HG03469 (cell line): Measurements from ENCODE around the gene GAGE12D.
"Not testable (repeated sequence)": the region's sequence is repeated elsewhere in the genome, so short reads cannot be mapped to it uniquely, and the experiment has no call there.

Source experiments
- ATAC-seq: cut with Tn5 transposase; IDR thresholded peaks from one replicate; pipeline ENCODE4 v1.9.1; 2021; ENCODE audit warnings: mild to moderate bottlenecking, moderate library complexity, moderate number of reproducible peaks; ENCODE audit not compliant: unreplicated experiment

The GAGE12D gene

DNA sequence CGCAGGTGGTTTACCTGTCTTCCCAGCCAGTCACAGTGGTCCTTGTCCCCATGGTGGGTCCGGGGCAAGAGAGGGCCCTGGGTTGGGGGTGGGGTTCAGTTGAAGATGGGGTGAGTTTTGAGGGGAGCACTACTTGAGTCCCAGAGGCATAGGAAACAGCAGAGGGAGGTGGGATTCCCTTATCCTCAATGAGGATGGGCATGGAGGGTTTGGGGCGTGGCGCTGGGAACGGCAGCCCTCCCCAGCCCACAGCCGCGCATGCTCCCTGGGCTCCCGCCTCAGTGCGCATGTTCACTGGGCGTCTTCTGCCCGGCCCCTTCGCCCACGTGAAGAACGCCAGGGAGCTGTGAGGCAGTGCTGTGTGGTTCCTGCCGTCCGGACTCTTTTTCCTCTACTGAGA is at the start of gene GAGE12D:
Gene GAGE12D (plus strand): TSS at position 301 of the 400 bp plus-strand sequence. CDS start 1,155 bp downstream, outside the sequence.
- not testable (repeated sequence) for ATAC-seq

DNA sequence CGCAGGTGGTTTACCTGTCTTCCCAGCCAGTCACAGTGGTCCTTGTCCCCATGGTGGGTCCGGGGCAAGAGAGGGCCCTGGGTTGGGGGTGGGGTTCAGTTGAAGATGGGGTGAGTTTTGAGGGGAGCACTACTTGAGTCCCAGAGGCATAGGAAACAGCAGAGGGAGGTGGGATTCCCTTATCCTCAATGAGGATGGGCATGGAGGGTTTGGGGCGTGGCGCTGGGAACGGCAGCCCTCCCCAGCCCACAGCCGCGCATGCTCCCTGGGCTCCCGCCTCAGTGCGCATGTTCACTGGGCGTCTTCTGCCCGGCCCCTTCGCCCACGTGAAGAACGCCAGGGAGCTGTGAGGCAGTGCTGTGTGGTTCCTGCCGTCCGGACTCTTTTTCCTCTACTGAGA is 9.7 kb upstream of the GAGE12D start, which contains the start of gene GAGE12C:
Gene GAGE12C (plus strand): TSS at position 301 of the 400 bp plus-strand sequence. CDS start 1,155 bp downstream, outside the sequence.
- not testable (repeated sequence) for ATAC-seq

GRCh38 chrX:49550989-49551388 is 9.5 kb downstream of the GAGE12D start, which contains the start of gene GAGE12E:
Gene GAGE12E (plus strand): TSS chrX:49551289. CDS start chrX:49552444, 1,155 bp downstream.
- not testable (repeated sequence) for ATAC-seq

DNA sequence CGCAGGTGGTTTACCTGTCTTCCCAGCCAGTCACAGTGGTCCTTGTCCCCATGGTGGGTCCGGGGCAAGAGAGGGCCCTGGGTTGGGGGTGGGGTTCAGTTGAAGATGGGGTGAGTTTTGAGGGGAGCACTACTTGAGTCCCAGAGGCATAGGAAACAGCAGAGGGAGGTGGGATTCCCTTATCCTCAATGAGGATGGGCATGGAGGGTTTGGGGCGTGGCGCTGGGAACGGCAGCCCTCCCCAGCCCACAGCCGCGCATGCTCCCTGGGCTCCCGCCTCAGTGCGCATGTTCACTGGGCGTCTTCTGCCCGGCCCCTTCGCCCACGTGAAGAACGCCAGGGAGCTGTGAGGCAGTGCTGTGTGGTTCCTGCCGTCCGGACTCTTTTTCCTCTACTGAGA is 19.0 kb downstream of the GAGE12D start, which contains the start of gene GAGE12F:
Gene GAGE12F (plus strand): TSS at position 301 of the 400 bp plus-strand sequence. CDS start 1,155 bp downstream, outside the sequence.
- ATAC-seq = not testable (repeated sequence)

- not testable (repeated sequence) for ATAC-seq
Observed at GRCh38 chrX:49568728-49569127, 27.2 kb downstream of the GAGE12D start.

GRCh38 chrX:49569152-49569551 is 27.6 kb downstream of the GAGE12D start:
- not testable (repeated sequence) for ATAC-seq

DNA sequence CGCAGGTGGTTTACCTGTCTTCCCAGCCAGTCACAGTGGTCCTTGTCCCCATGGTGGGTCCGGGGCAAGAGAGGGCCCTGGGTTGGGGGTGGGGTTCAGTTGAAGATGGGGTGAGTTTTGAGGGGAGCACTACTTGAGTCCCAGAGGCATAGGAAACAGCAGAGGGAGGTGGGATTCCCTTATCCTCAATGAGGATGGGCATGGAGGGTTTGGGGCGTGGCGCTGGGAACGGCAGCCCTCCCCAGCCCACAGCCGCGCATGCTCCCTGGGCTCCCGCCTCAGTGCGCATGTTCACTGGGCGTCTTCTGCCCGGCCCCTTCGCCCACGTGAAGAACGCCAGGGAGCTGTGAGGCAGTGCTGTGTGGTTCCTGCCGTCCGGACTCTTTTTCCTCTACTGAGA is 28.6 kb downstream of the GAGE12D start, which contains the start of gene GAGE12G:
Gene GAGE12G (plus strand): TSS at position 301 of the 400 bp plus-strand sequence. CDS start 1,155 bp downstream, outside the sequence.
- not testable (repeated sequence) for ATAC-seq

GRCh38 chrX:49579649-49580048 is 38.1 kb downstream of the GAGE12D start, which contains the start of gene GAGE12H:
Gene GAGE12H (plus strand): TSS chrX:49579949. CDS start chrX:49581104, 1,155 bp downstream.
- not testable (repeated sequence) for ATAC-seq

DNA sequence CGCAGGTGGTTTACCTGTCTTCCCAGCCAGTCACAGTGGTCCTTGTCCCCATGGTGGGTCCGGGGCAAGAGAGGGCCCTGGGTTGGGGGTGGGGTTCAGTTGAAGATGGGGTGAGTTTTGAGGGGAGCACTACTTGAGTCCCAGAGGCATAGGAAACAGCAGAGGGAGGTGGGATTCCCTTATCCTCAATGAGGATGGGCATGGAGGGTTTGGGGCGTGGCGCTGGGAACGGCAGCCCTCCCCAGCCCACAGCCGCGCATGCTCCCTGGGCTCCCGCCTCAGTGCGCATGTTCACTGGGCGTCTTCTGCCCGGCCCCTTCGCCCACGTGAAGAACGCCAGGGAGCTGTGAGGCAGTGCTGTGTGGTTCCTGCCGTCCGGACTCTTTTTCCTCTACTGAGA is 47.7 kb downstream of the GAGE12D start, which contains the start of gene GAGE2A:
Gene GAGE2A (plus strand): TSS at position 301 of the 400 bp plus-strand sequence. CDS start 1,155 bp downstream, outside the sequence.
- not testable (repeated sequence) for ATAC-seq

GRCh38 chrX:49589769-49590478 is 48.4 kb downstream of the GAGE12D start:
- ATAC-seq = not testable (repeated sequence)

GRCh38 chrX:49590488-49590887 is 49.0 kb downstream of the GAGE12D start:
- not testable (repeated sequence) for ATAC-seq
